Parathyroid adenoma (tissue), 2 donors: ENCODE data around the gene LRBA.

Source experiments
- H2AFZ ChIP-seq: fragments of 300-600 bp; sonication (generic); one replicate; pipeline ENCODE4 v1.7.0; 2017; ENCODE audit warnings: antibody characterized with exemption, mild to moderate bottlenecking
- H3K27ac ChIP-seq: fragments of 300-600 bp; sonication (generic); one replicate; pipeline ENCODE4 v1.7.0; 2017
- H3K27me3 ChIP-seq: fragments of 300-600 bp; sonication (generic); one replicate; pipeline ENCODE4 v1.7.0; 2017; ENCODE audit warnings: low read length; ENCODE audit not compliant: control insufficient read depth, insufficient read depth
- H3K36me3 ChIP-seq: fragments of 300-600 bp; sonication (generic); one replicate; pipeline ENCODE4 v1.7.0; 2017; ENCODE audit warnings: low read length; ENCODE audit not compliant: control insufficient read depth, insufficient read depth
- H3K4me1 ChIP-seq: fragments of 300-600 bp; sonication (generic); one replicate; pipeline ENCODE4 v1.7.0; 2017; ENCODE audit warnings: control low read depth
- H3K4me2 ChIP-seq: fragments of 300-600 bp; sonication (generic); one replicate; pipeline ENCODE4 v1.7.0; 2017; ENCODE audit warnings: low read length
- H3K4me3 ChIP-seq: fragments of 300-600 bp; sonication (generic); one replicate; pipeline ENCODE4 v1.7.0; 2017; ENCODE audit warnings: low read depth, low read length
- H3K79me2 ChIP-seq: fragments of 300-600 bp; sonication (generic); one replicate; pipeline ENCODE4 v1.7.0; 2017; ENCODE audit warnings: control low read depth
- H3K9ac ChIP-seq: fragments of 300-600 bp; sonication (generic); one replicate; pipeline ENCODE4 v1.7.0; 2017; ENCODE audit warnings: mild to moderate bottlenecking
- H3K9me3 ChIP-seq: fragments of 300-600 bp; sonication (generic); one replicate; pipeline ENCODE4 v1.7.0; 2017; ENCODE audit warnings: low read length; ENCODE audit not compliant: control insufficient read depth
- TF ChIP-seq, protein P1 (sequence below): fragments of 300-600 bp; sonication (generic); IDR thresholded peaks from one replicate; pipeline ENCODE4 v1.7.0; 2017; ENCODE audit warnings: antibody characterized with exemption, mild to moderate bottlenecking
- donor health status: primary hyperparathyroidism.

Gene LRBA

DNA sequence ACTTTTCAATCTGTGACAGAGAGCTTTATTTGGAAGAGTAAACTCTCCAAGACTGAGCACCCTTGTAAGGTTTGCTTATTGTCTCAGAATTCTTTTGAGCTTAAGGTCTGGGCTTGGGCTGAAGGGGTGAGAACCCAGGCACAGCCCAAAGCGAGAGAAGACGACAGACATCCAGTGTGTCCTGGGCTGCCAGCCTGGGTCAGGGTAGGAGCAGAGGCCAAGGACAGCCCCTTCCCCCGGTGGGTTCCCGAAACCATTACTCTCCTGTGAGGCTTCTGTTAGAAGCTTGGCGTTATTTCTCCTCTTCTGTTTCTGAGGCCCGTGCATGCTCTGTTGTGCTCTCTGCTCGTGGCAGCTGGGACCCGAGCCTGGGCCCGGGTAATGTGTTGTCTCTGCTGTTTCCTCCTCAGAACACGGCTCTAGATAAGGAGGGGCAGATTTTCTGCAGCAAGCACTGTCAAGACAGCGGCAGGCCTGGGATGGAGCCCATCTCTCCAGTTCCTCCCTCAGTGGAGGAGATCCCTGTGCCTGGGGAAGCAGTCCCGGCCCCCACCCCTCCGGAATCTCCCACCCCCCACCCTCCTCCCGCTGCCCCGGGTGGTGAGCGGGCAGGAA lies 759.4 kb downstream of the LRBA start:
- Histone ChIP-seq H3K27ac (no peak overlapping the region), H3K4me3 (no peak overlapping the region), H3K4me1 (no peaks in the 10 kb centered on the region), H3K9me3 (no peaks in the 10 kb centered on the region), H3K36me3 (no peaks in the 10 kb centered on the region), H2AFZ (no peak overlapping the region), H3K27me3 (no peaks in the 10 kb centered on the region), H3K4me2 (no peak overlapping the region), H3K9ac (no peak overlapping the region), H3K79me2 (no peaks in the 10 kb centered on the region)
- TF ChIP-seq, protein P1, sequence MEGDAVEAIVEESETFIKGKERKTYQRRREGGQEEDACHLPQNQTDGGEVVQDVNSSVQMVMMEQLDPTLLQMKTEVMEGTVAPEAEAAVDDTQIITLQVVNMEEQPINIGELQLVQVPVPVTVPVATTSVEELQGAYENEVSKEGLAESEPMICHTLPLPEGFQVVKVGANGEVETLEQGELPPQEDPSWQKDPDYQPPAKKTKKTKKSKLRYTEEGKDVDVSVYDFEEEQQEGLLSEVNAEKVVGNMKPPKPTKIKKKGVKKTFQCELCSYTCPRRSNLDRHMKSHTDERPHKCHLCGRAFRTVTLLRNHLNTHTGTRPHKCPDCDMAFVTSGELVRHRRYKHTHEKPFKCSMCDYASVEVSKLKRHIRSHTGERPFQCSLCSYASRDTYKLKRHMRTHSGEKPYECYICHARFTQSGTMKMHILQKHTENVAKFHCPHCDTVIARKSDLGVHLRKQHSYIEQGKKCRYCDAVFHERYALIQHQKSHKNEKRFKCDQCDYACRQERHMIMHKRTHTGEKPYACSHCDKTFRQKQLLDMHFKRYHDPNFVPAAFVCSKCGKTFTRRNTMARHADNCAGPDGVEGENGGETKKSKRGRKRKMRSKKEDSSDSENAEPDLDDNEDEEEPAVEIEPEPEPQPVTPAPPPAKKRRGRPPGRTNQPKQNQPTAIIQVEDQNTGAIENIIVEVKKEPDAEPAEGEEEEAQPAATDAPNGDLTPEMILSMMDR: no peak

DNA sequence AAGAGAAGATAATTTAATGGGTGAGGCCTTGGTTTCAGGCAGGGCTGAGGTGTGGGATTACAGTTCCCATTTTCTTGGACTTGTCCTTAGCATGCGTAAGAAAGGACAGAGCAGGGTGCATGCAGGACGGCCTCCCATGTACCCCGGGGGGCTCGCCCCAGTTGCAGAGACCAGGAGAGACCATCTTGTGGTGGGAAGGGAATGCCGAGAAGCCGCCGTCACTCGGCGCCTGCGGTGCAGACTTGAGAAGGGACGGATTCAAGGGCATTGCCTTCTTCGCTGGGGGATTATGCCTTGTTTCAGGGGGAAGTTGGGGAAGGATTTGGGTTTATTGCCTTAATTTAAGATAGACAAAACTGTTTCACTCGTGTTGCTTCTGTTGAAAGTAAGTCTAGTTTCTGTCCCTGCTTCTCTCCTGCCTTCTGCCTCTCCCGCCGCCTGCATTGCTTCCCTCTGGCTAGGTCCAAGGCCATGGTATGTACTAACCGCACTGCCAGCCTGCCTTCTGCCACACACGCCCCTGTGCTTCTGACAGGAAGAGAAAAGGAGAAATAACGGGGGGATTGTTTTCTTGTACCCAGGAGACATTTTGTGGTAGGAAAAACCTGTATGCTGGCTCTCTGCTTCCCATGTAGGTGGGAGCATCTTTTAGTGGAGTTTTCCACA lies 761.0 kb downstream of the LRBA start:
- Histone ChIP-seq H3K4me3 (no peak overlapping the region), H3K27ac (no peak overlapping the region), H3K36me3 (no peaks in the 10 kb centered on the region), H3K9me3 (no peaks in the 10 kb centered on the region), H3K4me2 (no peak overlapping the region), H2AFZ (no peak overlapping the region), H3K27me3 (no peaks in the 10 kb centered on the region), H3K4me1 (no peaks in the 10 kb centered on the region), H3K9ac (no peak overlapping the region), H3K79me2 (no peaks in the 10 kb centered on the region)
- TF ChIP-seq, protein P1: no peak

DNA sequence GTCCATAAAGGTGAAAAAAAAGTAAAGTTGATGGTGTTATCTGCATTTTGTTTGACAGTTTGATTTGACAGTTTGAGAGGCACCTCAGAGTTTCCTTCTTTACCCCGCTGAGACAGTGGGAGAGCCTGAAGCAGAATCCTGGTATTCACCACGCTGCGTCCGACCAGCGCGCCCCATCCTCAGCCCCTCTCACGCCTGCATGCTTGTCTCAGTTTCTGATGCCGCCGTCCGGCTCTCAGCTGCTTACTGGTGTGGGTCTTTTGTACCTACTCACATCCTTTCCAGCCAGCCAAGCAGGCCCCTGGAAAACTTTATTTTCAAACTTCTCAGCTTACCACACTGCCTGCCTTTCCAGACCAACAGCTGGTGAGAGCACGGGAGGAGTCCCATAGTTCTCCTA lies 761.7 kb downstream of the LRBA start:
- Histone ChIP-seq H3K27ac (no peak overlapping the region), H3K9ac (no peak overlapping the region), H3K27me3 (no peaks in the 10 kb centered on the region), H3K4me2 (no peak overlapping the region), H3K79me2 (no peaks in the 10 kb centered on the region), H3K36me3 (no peaks in the 10 kb centered on the region), H3K4me3 (no peak overlapping the region), H3K4me1 (no peaks in the 10 kb centered on the region), H3K9me3 (no peaks in the 10 kb centered on the region), H2AFZ (no peak overlapping the region)
- TF ChIP-seq, protein P1: no peak

DNA sequence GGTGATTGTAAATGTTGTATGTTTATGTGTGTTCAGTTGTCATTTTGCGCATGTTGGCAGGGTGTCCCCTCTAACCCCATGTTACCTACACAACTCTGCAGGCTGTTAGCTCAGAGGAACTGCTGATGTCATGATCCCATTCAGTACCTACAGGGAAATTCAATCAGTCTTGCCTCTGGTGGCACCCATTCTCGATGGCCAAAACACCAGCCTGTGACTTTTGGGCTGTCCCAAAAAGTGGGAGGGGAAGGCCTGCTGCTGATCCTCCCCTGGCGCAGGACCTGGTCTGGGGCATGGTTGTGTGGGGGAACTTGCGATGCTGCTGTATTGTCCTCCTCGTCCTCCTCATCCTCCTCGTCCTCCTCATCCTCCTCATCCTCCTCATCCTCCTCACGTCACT lies 762.3 kb downstream of the LRBA start:
- no peaks in the 10 kb centered on the region for H3K9me3 ChIP-seq
- no peaks in the 10 kb centered on the region for H3K79me2 ChIP-seq
- no peak overlapping the region for H3K27ac ChIP-seq
- no peak overlapping the region for H3K4me3 ChIP-seq
- H2AFZ ChIP-seq: no peak overlapping the region
- no peak overlapping the region for H3K4me2 ChIP-seq
- no peak overlapping the region for H3K9ac ChIP-seq
- no peaks in the 10 kb centered on the region for H3K27me3 ChIP-seq
- TF ChIP-seq, protein P1: no peak
- H3K4me1 ChIP-seq: no peaks in the 10 kb centered on the region
- no peaks in the 10 kb centered on the region for H3K36me3 ChIP-seq

DNA sequence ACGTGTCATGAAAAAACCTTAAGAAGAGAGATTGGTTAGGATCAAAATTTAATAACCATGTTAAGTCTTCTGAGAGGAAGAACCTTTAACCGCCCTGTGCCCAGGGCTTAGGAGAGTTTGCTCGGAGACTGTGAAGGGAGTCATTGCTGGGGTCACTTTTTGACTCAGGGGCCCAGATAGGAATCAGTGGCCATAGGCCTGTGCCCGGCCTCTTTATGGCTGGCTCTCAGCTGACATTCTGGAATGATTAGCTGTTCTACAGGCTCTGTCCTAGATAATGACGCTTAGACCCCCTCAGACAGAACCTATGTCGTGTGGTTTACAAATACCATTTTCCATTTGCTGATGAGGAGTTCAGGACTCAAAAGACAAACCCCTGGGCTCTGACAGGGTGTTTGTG lies 762.8 kb downstream of the LRBA start:
- Histone ChIP-seq H2AFZ (no peak overlapping the region), H3K27ac (no peak overlapping the region), H3K4me2 (no peak overlapping the region), H3K79me2 (no peaks in the 10 kb centered on the region), H3K4me1 (no peaks in the 10 kb centered on the region), H3K4me3 (no peak overlapping the region), H3K9me3 (no peaks in the 10 kb centered on the region), H3K27me3 (no peaks in the 10 kb centered on the region), H3K36me3 (no peaks in the 10 kb centered on the region), H3K9ac (no peak overlapping the region)
- TF ChIP-seq, protein P1: no peak
